Fibroblast of mammary gland (primary cell): ENCODE data around the gene LCLAT1.

ENCODE experiments used
- DNase-seq: peaks from one replicate; pipeline ENCODE4 v3.0.0-alpha.2; 2010; ENCODE audit warnings: low read depth
- H3K4me3 ChIP-seq: 2 replicates; pipeline ENCODE4 v1.5.1; 2011; ENCODE audit warnings: low read depth, mild to moderate bottlenecking, low read length, moderate library complexity; ENCODE audit not compliant: control insufficient read depth
- TF ChIP-seq, protein P1 (sequence below): conservative IDR thresholded peaks from 2 replicates; pipeline ENCODE4 v1.5.1; 2011; ENCODE audit warnings: low read depth, low read length, inconsistent platforms; ENCODE audit not compliant: control insufficient read depth, insufficient read depth

The LCLAT1 gene

DNA sequence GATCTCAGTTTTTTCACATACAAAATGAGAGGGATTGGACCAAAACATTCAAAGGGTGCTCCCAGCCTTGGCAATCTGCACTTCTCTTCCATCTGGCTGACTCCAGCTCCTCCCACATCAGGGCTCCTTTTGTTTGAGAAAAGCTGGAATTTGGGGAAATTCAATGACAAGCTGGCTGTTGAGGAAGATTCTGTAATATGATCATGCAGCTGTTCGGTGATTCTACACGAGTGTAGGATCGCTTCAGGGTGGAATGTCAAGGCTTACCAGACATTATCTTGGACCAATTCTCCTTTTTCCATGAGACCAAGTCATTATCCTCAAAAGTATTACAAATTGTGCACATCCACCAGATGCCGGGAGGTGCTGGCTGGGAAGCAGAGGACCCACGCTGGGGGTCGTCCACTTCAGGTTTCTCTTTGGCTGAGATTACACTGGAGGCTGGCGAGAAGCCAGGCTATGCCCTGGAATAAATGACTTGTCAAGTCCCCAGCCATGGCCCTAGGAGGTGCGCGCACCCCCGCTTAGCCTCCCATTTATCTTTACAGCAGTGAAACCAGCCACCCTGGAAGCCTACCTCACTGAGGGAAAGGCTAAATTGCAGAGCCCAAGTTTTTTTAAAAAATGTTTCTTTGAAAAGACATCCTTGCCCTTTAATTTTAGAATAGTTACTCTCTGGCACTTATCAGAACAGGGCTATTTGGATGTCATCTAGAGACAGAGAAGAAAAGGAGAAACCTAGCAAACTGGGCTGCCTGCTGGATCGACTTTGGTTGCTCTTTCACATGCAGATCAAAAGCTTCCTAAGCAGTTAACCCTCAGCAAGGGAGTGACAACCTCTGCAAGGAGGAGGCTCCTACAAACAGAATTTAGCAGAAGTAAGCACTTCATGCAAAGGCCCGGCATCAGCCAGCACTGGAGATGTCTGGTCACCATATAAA, 42.5 kb upstream of the LCLAT1 start:
- H3K4me3 ChIP-seq = no peak overlapping the region
- TF ChIP-seq, protein P1, sequence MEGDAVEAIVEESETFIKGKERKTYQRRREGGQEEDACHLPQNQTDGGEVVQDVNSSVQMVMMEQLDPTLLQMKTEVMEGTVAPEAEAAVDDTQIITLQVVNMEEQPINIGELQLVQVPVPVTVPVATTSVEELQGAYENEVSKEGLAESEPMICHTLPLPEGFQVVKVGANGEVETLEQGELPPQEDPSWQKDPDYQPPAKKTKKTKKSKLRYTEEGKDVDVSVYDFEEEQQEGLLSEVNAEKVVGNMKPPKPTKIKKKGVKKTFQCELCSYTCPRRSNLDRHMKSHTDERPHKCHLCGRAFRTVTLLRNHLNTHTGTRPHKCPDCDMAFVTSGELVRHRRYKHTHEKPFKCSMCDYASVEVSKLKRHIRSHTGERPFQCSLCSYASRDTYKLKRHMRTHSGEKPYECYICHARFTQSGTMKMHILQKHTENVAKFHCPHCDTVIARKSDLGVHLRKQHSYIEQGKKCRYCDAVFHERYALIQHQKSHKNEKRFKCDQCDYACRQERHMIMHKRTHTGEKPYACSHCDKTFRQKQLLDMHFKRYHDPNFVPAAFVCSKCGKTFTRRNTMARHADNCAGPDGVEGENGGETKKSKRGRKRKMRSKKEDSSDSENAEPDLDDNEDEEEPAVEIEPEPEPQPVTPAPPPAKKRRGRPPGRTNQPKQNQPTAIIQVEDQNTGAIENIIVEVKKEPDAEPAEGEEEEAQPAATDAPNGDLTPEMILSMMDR = no peak
- peak; percentile 42 for DNase-seq

DNA sequence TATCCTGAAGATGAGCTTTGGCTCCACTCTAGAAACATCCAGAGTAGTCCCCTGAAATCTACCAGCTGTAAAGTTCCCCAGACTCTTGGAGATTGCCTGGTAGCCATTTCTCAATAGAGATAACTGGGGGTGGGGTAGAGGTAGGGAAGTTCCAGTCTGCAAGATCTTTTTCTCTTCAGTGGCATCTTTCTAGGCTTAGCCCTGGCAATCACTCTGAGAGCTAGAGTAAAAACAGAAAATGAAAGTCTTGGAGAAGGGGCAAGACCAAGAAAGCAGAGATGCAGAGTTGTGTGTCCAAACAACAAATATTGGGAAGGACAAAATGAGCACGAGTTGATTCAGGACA, 41.8 kb upstream of the LCLAT1 start:
- no peak overlapping the region for H3K4me3 ChIP-seq
- TF ChIP-seq, protein P1 = no peak
- DNase-seq = no peak

DNA sequence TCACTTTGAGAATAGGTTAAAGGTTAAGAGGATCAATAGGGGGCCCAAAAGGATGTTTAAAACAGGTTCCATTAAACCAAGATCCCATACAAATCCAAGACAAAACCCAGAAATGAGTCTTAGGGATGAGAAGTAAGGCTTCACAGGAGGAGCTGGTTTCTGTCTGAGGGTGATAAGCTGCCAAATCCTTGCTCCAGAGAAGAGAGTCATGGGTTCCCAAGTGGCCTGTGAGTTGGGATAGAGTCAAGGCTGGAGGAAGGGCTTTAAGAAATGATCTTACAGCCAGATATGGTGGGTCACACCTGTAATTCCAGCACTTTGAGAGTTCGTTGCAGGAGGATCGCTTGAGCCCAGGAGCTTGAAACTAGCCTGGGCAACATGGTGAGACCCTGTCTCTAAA, 40.2 kb upstream of the LCLAT1 start:
- TF ChIP-seq, protein P1 = no peak
- DNase-seq = no peak
- H3K4me3 ChIP-seq = no peak overlapping the region

DNA sequence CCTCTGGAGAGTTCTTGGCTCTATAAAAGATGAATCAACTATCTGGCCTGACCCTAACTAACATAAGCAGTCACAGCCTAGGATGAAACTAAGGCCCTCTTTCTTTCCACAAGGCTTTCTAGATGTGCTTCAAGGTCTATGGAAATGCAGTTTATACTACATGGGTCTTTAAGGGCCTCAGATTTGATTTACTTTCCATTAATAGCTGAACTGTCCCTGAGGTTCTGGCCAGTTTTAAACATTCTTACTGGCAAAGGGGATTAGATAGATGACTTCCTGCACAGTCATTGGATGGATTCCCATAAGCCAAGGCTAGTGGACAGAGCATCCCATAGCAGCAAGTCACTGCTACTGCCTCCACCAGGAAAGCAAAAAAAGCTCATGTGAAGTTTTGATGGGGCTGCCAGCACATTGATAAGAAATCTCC, 38.1 kb upstream of the LCLAT1 start:
- H3K4me3 ChIP-seq = no peak overlapping the region
- TF ChIP-seq, protein P1 = peak; percentile 15
- DNase-seq = peak; percentile 66

DNA sequence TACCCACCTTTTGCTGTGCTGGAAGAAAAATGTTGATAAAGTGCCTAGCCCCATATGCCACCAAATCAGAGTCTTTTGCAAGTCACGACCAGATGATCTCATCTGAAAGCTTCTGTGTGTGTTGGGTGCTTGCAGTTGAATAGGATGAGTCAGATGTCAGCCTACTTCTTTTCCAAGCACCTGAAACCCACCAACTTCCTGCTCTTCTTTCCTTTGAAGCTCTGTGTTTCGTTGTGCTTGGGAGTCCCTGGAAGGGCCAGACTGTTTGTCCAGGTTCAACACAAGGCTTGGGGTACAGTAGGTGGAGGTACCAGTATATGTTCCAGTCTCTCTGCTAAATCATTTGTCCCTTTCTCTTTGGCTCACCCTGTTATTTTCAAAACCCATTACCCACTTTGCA, 36.8 kb upstream of the LCLAT1 start:
- TF ChIP-seq, protein P1 = no peak
- peak; percentile 75 for DNase-seq
- no peak overlapping the region for H3K4me3 ChIP-seq

DNA sequence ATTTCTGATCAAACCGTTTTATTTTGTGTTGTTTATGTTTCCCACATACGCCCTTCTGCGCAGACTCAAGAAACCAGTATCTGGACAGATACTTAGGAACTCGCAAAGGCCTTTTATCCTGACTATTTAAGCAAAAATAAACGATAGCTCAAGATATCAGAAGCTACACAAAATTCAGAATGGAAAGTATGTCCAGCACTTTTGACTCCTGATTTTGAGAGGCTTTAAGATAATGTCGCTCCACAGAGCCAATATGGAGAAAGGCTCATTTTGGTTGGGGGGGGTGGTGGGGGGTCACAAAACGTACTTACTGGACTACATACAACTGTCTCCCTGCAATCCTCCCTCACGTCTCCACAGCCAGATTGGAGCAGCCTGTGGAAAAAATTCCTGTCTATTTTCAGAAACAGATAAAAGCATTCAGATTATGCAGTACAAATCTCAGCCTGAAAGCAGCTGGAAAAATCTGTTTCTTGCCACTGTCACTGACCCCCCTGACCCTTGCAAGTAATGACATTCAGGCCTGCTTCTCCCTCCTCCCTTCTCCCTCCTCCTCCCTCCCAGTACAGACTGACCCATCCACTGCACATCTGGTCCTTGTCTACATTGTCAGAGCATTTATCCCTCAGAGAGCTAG, 34.9 kb upstream of the LCLAT1 start:
- DNase-seq = no peak
- TF ChIP-seq, protein P1 = no peak
- no peak overlapping the region for H3K4me3 ChIP-seq
